ENCODE results near the gene MAGI1.

MAGI1 gene

GRCh38 chr3:65772758-65773157 is 266.0 kb downstream of the MAGI1 start:
- Histone ChIP-seq H3K36me3 (ENCODE audit: control insufficient read depth in 1 of 2, insufficient read depth in 2 of 2, low read depth in 1 of 2, low read length in 2 of 2) (no peaks in the 10 kb centered on the region), H2AFZ (ENCODE audit: low read depth, low read length) (no peak overlapping the region), H3K79me1 (replicated peaks; ENCODE audit: low read length, poor library complexity, severe bottlenecking) (peaks cover 5% of the 10 kb centered on the region), H3K4me2 (ENCODE audit: low read length, poor library complexity, severe bottlenecking) (no peak overlapping the region), H3K4me1 (ENCODE audit: control insufficient read depth, insufficient read depth, low read depth, low read length) (no peaks in the 10 kb centered on the region), H3K9me3 (ENCODE audit: control insufficient read depth, low read length) (no peaks in the 10 kb centered on the region), H4K91ac (ENCODE audit: low read length) (no peak overlapping the region), H2BK12ac (ENCODE audit: low read length in 2 of 2) (no peak overlapping the region), H3K23ac (ENCODE audit: low read length in 2 of 2) (no peak overlapping the region), H2BK120ac (ENCODE audit: low read depth, low read length) (no peak overlapping the region), H3K9ac (ENCODE audit: low read length) (no peak overlapping the region), H3K14ac (ENCODE audit: low read length in 2 of 2) (no peak overlapping the region), H3K27me3 (ENCODE audit: control insufficient read depth in 1 of 2, insufficient read depth in 1 of 2, low read length in 2 of 2) (no peaks in the 10 kb centered on the region), H4K8ac (ENCODE audit: low read length) (no peak overlapping the region), H3K27ac (ENCODE audit: low read length, poor library complexity, severe bottlenecking) (no peak overlapping the region), H3K4ac (ENCODE audit: low read depth in 1 of 2, low read length in 2 of 2) (no peak overlapping the region), H2BK5ac (ENCODE audit: low read depth, low read length, poor library complexity, severe bottlenecking) (no peak overlapping the region), H2BK15ac (ENCODE audit: low read depth, poor library complexity, severe bottlenecking) (no peak overlapping the region), H2AK5ac (ENCODE audit: low read length, severe bottlenecking) (no peak overlapping the region), H3K4me3 (ENCODE audit: insufficient read depth in 1 of 2, low read depth in 1 of 2, low read length in 2 of 2) (no peak overlapping the region), H3K18ac (ENCODE audit: low read depth in 1 of 2, low read length in 2 of 2) (no peak overlapping the region)
- DNase-seq = no peak
- WGBS = 95% methylated on average over 1 of the region's 3 CpGs

- Histone ChIP-seq H2BK15ac (ENCODE audit: low read depth, poor library complexity, severe bottlenecking) (no peak overlapping the region), H3K79me1 (replicated peaks; ENCODE audit: low read length, poor library complexity, severe bottlenecking) (peaks cover 6% of the 10 kb centered on the region), H3K18ac (ENCODE audit: low read depth in 1 of 2, low read length in 2 of 2) (no peak overlapping the region), H3K23ac (ENCODE audit: low read length in 2 of 2) (no peak overlapping the region), H3K14ac (ENCODE audit: low read length in 2 of 2) (no peak overlapping the region), H3K27ac (ENCODE audit: low read length, poor library complexity, severe bottlenecking) (no peak overlapping the region), H2BK12ac (ENCODE audit: low read length in 2 of 2) (no peak overlapping the region), H3K27me3 (ENCODE audit: control insufficient read depth in 1 of 2, insufficient read depth in 1 of 2, low read length in 2 of 2) (no peaks in the 10 kb centered on the region), H3K4me3 (ENCODE audit: insufficient read depth in 1 of 2, low read depth in 1 of 2, low read length in 2 of 2) (no peak overlapping the region), H3K4ac (ENCODE audit: low read depth in 1 of 2, low read length in 2 of 2) (no peak overlapping the region), H4K8ac (ENCODE audit: low read length) (no peak overlapping the region), H2AFZ (ENCODE audit: low read depth, low read length) (no peak overlapping the region), H3K4me1 (ENCODE audit: control insufficient read depth, insufficient read depth, low read depth, low read length) (no peaks in the 10 kb centered on the region), H3K9me3 (ENCODE audit: control insufficient read depth, low read length) (no peaks in the 10 kb centered on the region), H3K4me2 (ENCODE audit: low read length, poor library complexity, severe bottlenecking) (no peak overlapping the region), H2BK5ac (ENCODE audit: low read depth, low read length, poor library complexity, severe bottlenecking) (no peak overlapping the region), H3K36me3 (ENCODE audit: control insufficient read depth in 1 of 2, insufficient read depth in 2 of 2, low read depth in 1 of 2, low read length in 2 of 2) (no peaks in the 10 kb centered on the region), H2BK120ac (ENCODE audit: low read depth, low read length) (no peak overlapping the region), H4K91ac (ENCODE audit: low read length) (no peak overlapping the region), H3K9ac (ENCODE audit: low read length) (no peak overlapping the region), H2AK5ac (ENCODE audit: low read length, severe bottlenecking) (no peak overlapping the region)
- 94% methylated on average over 1 of the region's 1 CpG for WGBS
- no peak for DNase-seq
Measured at GRCh38 chr3:65767551-65767950, 271.2 kb downstream of the MAGI1 start.

GRCh38 chr3:65762235-65762580 is 276.5 kb downstream of the MAGI1 start:
- no peak overlapping the region for H3K27ac ChIP-seq (ENCODE audit: low read length, poor library complexity, severe bottlenecking)
- no peak overlapping the region for H2BK15ac ChIP-seq (ENCODE audit: low read depth, poor library complexity, severe bottlenecking)
- no peaks in the 10 kb centered on the region for H3K4me1 ChIP-seq (ENCODE audit: control insufficient read depth, insufficient read depth, low read depth, low read length)
- no peak overlapping the region for H3K4me3 ChIP-seq (ENCODE audit: insufficient read depth in 1 of 2, low read depth in 1 of 2, low read length in 2 of 2)
- H3K4ac ChIP-seq (ENCODE audit: low read depth in 1 of 2, low read length in 2 of 2) = no peak overlapping the region
- WGBS = no CpG with 5 or more reads among the region's 4 CpGs
- no peaks in the 10 kb centered on the region for H3K9me3 ChIP-seq (ENCODE audit: control insufficient read depth, low read length)
- no peak overlapping the region for H3K18ac ChIP-seq (ENCODE audit: low read depth in 1 of 2, low read length in 2 of 2)
- no peak overlapping the region for H2BK5ac ChIP-seq (ENCODE audit: low read depth, low read length, poor library complexity, severe bottlenecking)
- no peak overlapping the region for H2AK5ac ChIP-seq (ENCODE audit: low read length, severe bottlenecking)
- H3K4me2 ChIP-seq (ENCODE audit: low read length, poor library complexity, severe bottlenecking) = no peak overlapping the region
- H3K36me3 ChIP-seq (ENCODE audit: control insufficient read depth in 1 of 2, insufficient read depth in 2 of 2, low read depth in 1 of 2, low read length in 2 of 2) = no peaks in the 10 kb centered on the region
- no peak overlapping the region for H3K14ac ChIP-seq (ENCODE audit: low read length in 2 of 2)
- no peak for DNase-seq
- no peak overlapping the region for H3K23ac ChIP-seq (ENCODE audit: low read length in 2 of 2)
- H2AFZ ChIP-seq (ENCODE audit: low read depth, low read length) = no peak overlapping the region
- no peak overlapping the region for H2BK120ac ChIP-seq (ENCODE audit: low read depth, low read length)
- H3K79me1 ChIP-seq (replicated peaks; ENCODE audit: low read length, poor library complexity, severe bottlenecking) = peaks cover 19% of the 10 kb centered on the region
- no peak overlapping the region for H4K8ac ChIP-seq (ENCODE audit: low read length)
- H3K9ac ChIP-seq (ENCODE audit: low read length) = no peak overlapping the region
- H3K27me3 ChIP-seq (ENCODE audit: control insufficient read depth in 1 of 2, insufficient read depth in 1 of 2, low read length in 2 of 2) = no peaks in the 10 kb centered on the region
- H2BK12ac ChIP-seq (ENCODE audit: low read length in 2 of 2) = no peak overlapping the region
- no peak overlapping the region for H4K91ac ChIP-seq (ENCODE audit: low read length)

GRCh38 chr3:65761446-65762234 is 277.1 kb downstream of the MAGI1 start:
- Histone ChIP-seq H2BK12ac (ENCODE audit: low read length in 2 of 2) (no peak overlapping the region), H2BK15ac (ENCODE audit: low read depth, poor library complexity, severe bottlenecking) (no peak overlapping the region), H3K36me3 (ENCODE audit: control insufficient read depth in 1 of 2, insufficient read depth in 2 of 2, low read depth in 1 of 2, low read length in 2 of 2) (no peaks in the 10 kb centered on the region), H3K4ac (ENCODE audit: low read depth in 1 of 2, low read length in 2 of 2) (no peak overlapping the region), H3K4me3 (ENCODE audit: insufficient read depth in 1 of 2, low read depth in 1 of 2, low read length in 2 of 2) (no peak overlapping the region), H4K91ac (ENCODE audit: low read length) (no peak overlapping the region), H3K27me3 (ENCODE audit: control insufficient read depth in 1 of 2, insufficient read depth in 1 of 2, low read length in 2 of 2) (no peaks in the 10 kb centered on the region), H3K9me3 (ENCODE audit: control insufficient read depth, low read length) (no peaks in the 10 kb centered on the region), H3K79me1 (replicated peaks; ENCODE audit: low read length, poor library complexity, severe bottlenecking) (peaks cover 19% of the 10 kb centered on the region), H2BK120ac (ENCODE audit: low read depth, low read length) (no peak overlapping the region), H3K4me1 (ENCODE audit: control insufficient read depth, insufficient read depth, low read depth, low read length) (no peaks in the 10 kb centered on the region), H4K8ac (ENCODE audit: low read length) (no peak overlapping the region), H3K9ac (ENCODE audit: low read length) (no peak overlapping the region), H3K18ac (ENCODE audit: low read depth in 1 of 2, low read length in 2 of 2) (no peak overlapping the region), H3K14ac (ENCODE audit: low read length in 2 of 2) (no peak overlapping the region), H3K27ac (ENCODE audit: low read length, poor library complexity, severe bottlenecking) (no peak overlapping the region), H2AK5ac (ENCODE audit: low read length, severe bottlenecking) (no peak overlapping the region), H2AFZ (ENCODE audit: low read depth, low read length) (no peak overlapping the region), H3K23ac (ENCODE audit: low read length in 2 of 2) (no peak overlapping the region), H2BK5ac (ENCODE audit: low read depth, low read length, poor library complexity, severe bottlenecking) (no peak overlapping the region), H3K4me2 (ENCODE audit: low read length, poor library complexity, severe bottlenecking) (no peak overlapping the region)
- 88% methylated on average over 7 of the region's 9 CpGs for WGBS
- DNase-seq = no peak
